Spleen (tissue), 11 donors: ENCODE data around the gene ERI3. TPM values are rescaled to one million over a fixed set of nuclear protein-coding genes. Genes with fewer than 3 reads are reported as not detected.

Experiments
- DNase-seq: peaks from one replicate; pipeline ENCODE4 v3.0.0-alpha.2; 2020
- H3K27ac ChIP-seq, 8 donors: fragments of 200-600 bp; sonication (generic) in 7 of 8; 1 replicate in 4 of 8; 2 replicates in 4 of 8; pipeline versions ENCODE4 v1.5.0 to v1.8.0; 2016 to 2021; ENCODE audit warnings: inconsistent platforms in 4 of 8, mild to moderate bottlenecking in 4 of 8, moderate library complexity in 1 of 8
- H3K27me3 ChIP-seq, 7 donors: fragments of 200-600 bp; sonication (generic) in 6 of 7; replicated peaks in 1 of 7; 1 replicate in 4 of 7; 2 replicates in 3 of 7; pipeline versions ENCODE4 v1.5.0 to v1.8.0; 2016 to 2021; ENCODE audit warnings: inconsistent platforms in 3 of 7, mild to moderate bottlenecking in 1 of 7
- H3K36me3 ChIP-seq, 6 donors: fragments of 200-600 bp; sonication (generic) in 5 of 6; 1 replicate in 4 of 6; 2 replicates in 2 of 6; pipeline versions ENCODE4 v1.5.0 to v1.8.0; 2016 to 2021; ENCODE audit warnings: inconsistent platforms in 2 of 6
- H3K4me1 ChIP-seq, 6 donors: fragments of 200-600 bp; sonication (generic) in 5 of 6; 1 replicate in 3 of 6; 2 replicates in 3 of 6; pipeline versions ENCODE4 v1.5.0 to v1.8.0; 2016 to 2021; ENCODE audit warnings: inconsistent platforms in 3 of 6
- H3K4me3 ChIP-seq, 8 donors: fragments of 200-600 bp; sonication (generic) in 7 of 8; 1 replicate in 4 of 8; 2 replicates in 4 of 8; pipeline versions ENCODE4 v1.5.0 to v1.8.0; 2016 to 2021; ENCODE audit warnings: inconsistent platforms in 4 of 8, mild to moderate bottlenecking in 4 of 8, moderate library complexity in 2 of 8
- H3K9me3 ChIP-seq, 8 donors: fragments of 200-600 bp; sonication (generic) in 7 of 8; 1 replicate in 4 of 8; 2 replicates in 4 of 8; pipeline versions ENCODE4 v1.5.0 to v1.8.0; 2016 to 2021; ENCODE audit warnings: inconsistent platforms in 4 of 8
- CTCF ChIP-seq, 11 experiments: fragments of 200-600 bp in 7 of 11; fragments of 450-650 bp in 4 of 11; sonication (generic) in 4 of 11; IDR thresholded peaks in 8 of 11; conservative IDR thresholded peaks in 3 of 11; 1 replicate in 7 of 11; 2 replicates in 4 of 11; pipeline versions ENCODE4 v1.4.0 to v1.8.0; 2016 to 2021; ENCODE audit warnings: antibody characterized with exemption in 11 of 11, inconsistent platforms in 4 of 11, mild to moderate bottlenecking in 1 of 11
- POLR2A ChIP-seq, 3 donors: fragments of 450-650 bp; IDR thresholded peaks; one replicate each; pipeline ENCODE4 v1.5.1; 2017; ENCODE audit warnings: antibody characterized with exemption in 3 of 3, mild to moderate bottlenecking in 1 of 3
- POLR2AphosphoS5 ChIP-seq, 3 donors: sonication (generic); formaldehyde crosslinking; IDR thresholded peaks; one replicate each; pipeline ENCODE4 v1.5.1; 2017; ENCODE audit warnings: antibody characterized with exemption in 3 of 3
- WGBS, 5 donors: extraction: QIAGEN DNeasy Blood & Tissue Kit in 3 of 5; methylation state at CpG; one replicate each; pipeline versions ENCODE4 v1.1.5 to v1.1.7; 2013 to 2018; 5-methylcytosine and 5-hydroxymethylcytosine counted together
- intact Hi-C: fragments of 100-400 bp; cut with DNase I; formaldehyde crosslinking; loops from one replicate; pipeline ENCODE4 v1.15.0; 2023; ENCODE audit warnings: low total_unique reads
- polyA plus RNA-seq, 3 donors: library from polyadenylated mRNA; stranded (reverse); fragments of 200-250 nt; gene quantifications; one replicate each; pipeline ENCODE4 v1.2.1, GENCODE V29; 2013
- total RNA-seq, 7 donors: library from RNA; depleted of rRNA in 3 of 7; stranded (reverse); fragments of >200 nt in 3 of 7; fragmentation: NEBNext Ultra II Directional in 4 of 7; extraction: Animal tissue kit (Norgen Biotek cat#: 25700) in 4 of 7; gene quantifications; one replicate each; pipeline versions ENCODE4 v1.1.0 to v1.2.1, GENCODE V29; 2016 to 2021
- donor health status: healthy with polysubstance abuse.
- donor health status: DM: no; HTN: no; CAD: no; lungs with moderate emphysema.
- donor health status: DM: no; HTN: no; CAD: no.
- donor health status: Bipolar disorder and iron deficiency.
- donor health status: healthy.
- donor health status: DM: no; HTN: no; CAD: no.
- donor health status: DM: yes; HTN: yes; CAD: no.

Gene ERI3
- total and polyA plus RNA-seq, 10 donors, result 20.1 to 41.1 (median 27.3) TPM

GRCh38 chr1:44313265-44313918, 41.7 kb downstream of the ERI3 start:
- TF ChIP-seq CTCF (IDR thresholded peaks at IDR 0.05 in 8 of 11, conservative IDR thresholded peaks at IDR 0.05 in 3 of 11) (no peak), POLR2AphosphoS5 (IDR thresholded peaks at IDR 0.05) (no peak), POLR2A (IDR thresholded peaks at IDR 0.05) (no peak)
- WGBS, 5 donors, result 85 to 95% (median 94%) methylated on average over 3 of the region's 3 CpGs
- intact Hi-C loops, result no loop called here
- H3K4me1 ChIP-seq, result peaks cover 0 to 4% (median under 1%) of the 10 kb centered on the region in 6 donors
- H3K4me3 ChIP-seq, result no peak overlapping the region
- H3K27ac ChIP-seq, result no peak overlapping the region
- H3K9me3 ChIP-seq, result no peaks in the 10 kb centered on the region
- no peak for DNase-seq
- no peaks in the 10 kb centered on the region for H3K27me3 ChIP-seq
- H3K36me3 ChIP-seq, result peaks cover 0 to 98% (median 57%) of the 10 kb centered on the region in 6 donors

GRCh38 chr1:44312399-44313196, 42.5 kb downstream of the ERI3 start:
- Histone ChIP-seq H3K36me3 (peaks cover 0 to 100% (median 63%) of the 10 kb centered on the region in 6 donors), H3K27me3 (no peaks in the 10 kb centered on the region), H3K9me3 (no peaks in the 10 kb centered on the region), H3K4me1 (no peaks in the 10 kb centered on the region), H3K27ac (no peak overlapping the region), H3K4me3 (no peak overlapping the region)
- WGBS, 5 donors, result 91 to 96% (median 94%) methylated on average over 8 to 10 of the region's 10 CpGs
- DNase-seq, result no peak
- intact Hi-C loops, result no loop called here
- TF ChIP-seq CTCF (IDR thresholded peaks at IDR 0.05 in 8 of 11, conservative IDR thresholded peaks at IDR 0.05 in 3 of 11) (no peak), POLR2A (IDR thresholded peaks at IDR 0.05) (no peak), POLR2AphosphoS5 (IDR thresholded peaks at IDR 0.05) (no peak)

- no peaks in the 10 kb centered on the region for H3K4me1 ChIP-seq
- peaks cover 0 to 100% (median 67%) of the 10 kb centered on the region in 6 donors for H3K36me3 ChIP-seq
- H3K4me3 ChIP-seq, result no peak overlapping the region
- no peaks in the 10 kb centered on the region for H3K9me3 ChIP-seq
- DNase-seq, result no peak
- TF ChIP-seq CTCF (IDR thresholded peaks at IDR 0.05 in 8 of 11, conservative IDR thresholded peaks at IDR 0.05 in 3 of 11), result no peak
- no peak for TF ChIP-seq POLR2A (IDR thresholded peaks at IDR 0.05)
- no peak for TF ChIP-seq POLR2AphosphoS5 (IDR thresholded peaks at IDR 0.05)
- H3K27ac ChIP-seq, result no peak overlapping the region
- WGBS, 5 donors, result 82 to 92% (median 89%) methylated on average over 3 of the region's 3 CpGs
- intact Hi-C loops, result no loop called here
- H3K27me3 ChIP-seq, result no peaks in the 10 kb centered on the region
Measured at GRCh38 chr1:44310006-44310405, 45.1 kb downstream of the ERI3 start.

DNA sequence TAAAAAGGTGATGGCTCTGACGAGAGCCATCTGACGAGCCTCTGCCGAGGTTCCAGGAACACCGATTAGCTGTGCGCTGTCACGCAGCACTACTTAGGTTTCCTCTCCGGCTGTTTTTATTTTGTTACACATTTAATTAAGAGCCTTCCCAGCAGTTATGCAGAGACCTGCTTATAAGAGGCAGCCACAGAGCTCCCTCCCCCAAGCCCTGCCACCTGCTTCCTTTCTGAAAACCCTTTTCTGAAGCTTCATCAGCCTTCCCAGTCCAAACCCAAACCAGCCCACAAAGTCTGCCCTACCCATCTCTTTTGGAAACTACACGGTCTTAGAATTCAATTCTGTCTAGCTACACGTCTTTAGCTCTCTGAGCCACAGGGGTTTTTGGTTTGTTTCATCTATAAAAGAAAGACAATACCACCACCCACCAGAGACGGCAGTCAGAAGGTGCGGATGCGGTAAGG, 49.1 kb downstream of the ERI3 start:
- Histone ChIP-seq H3K27me3 (no peaks in the 10 kb centered on the region), H3K27ac (no peak overlapping the region), H3K4me3 (no peak overlapping the region), H3K9me3 (no peaks in the 10 kb centered on the region), H3K4me1 (no peaks in the 10 kb centered on the region), H3K36me3 (peaks cover 0 to 100% (median 60%) of the 10 kb centered on the region in 6 donors)
- intact Hi-C loops, result no loop called here
- WGBS, 5 donors, result 36 to 60% (median 53%) methylated on average over 12 of the region's 12 CpGs
- DNase-seq, result no peak
- no peak for TF ChIP-seq CTCF (IDR thresholded peaks at IDR 0.05 in 8 of 11, conservative IDR thresholded peaks at IDR 0.05 in 3 of 11)
- TF ChIP-seq POLR2AphosphoS5 (IDR thresholded peaks at IDR 0.05), result no peak
- TF ChIP-seq POLR2A (IDR thresholded peaks at IDR 0.05), result no peak
